SK-N-SH (cell line): ENCODE results near the gene DHPS.

Source experiments
- CTCF ChIP-seq: fragments of 200-600 bp; sonication (generic); IDR thresholded peaks from 2 replicates; pipeline ENCODE4 v1.6.1; 2017; ENCODE audit warnings: antibody characterized with exemption, mild to moderate bottlenecking, moderate library complexity
- EZH2phosphoT487 ChIP-seq: fragments of 200-600 bp; sonication (generic); IDR thresholded peaks from 2 replicates; pipeline ENCODE4 v1.6.1; 2017; ENCODE audit warnings: low read depth, mixed run types, mild to moderate bottlenecking, antibody characterized with exemption, moderate library complexity, borderline replicate concordance
- MXI1 ChIP-seq: IDR thresholded peaks from 2 replicates; pipeline ENCODE4 v1.6.1; 2012; ENCODE audit warnings: mild to moderate bottlenecking, low read depth, low read length, improper control_type of control experiment
- POLR2AphosphoS5 ChIP-seq: IDR thresholded peaks from 2 replicates; pipeline ENCODE4 v1.6.1; 2012; ENCODE audit warnings: low read depth, low read length
- SIN3A ChIP-seq: IDR thresholded peaks from 2 replicates; pipeline ENCODE4 v1.6.1; 2012; ENCODE audit warnings: low read depth, mild to moderate bottlenecking, low read length, moderate library complexity, borderline replicate concordance
- SMC3 ChIP-seq: IDR thresholded peaks from 2 replicates; pipeline ENCODE4 v1.6.1; 2012; ENCODE audit warnings: low read depth, low read length, improper control_type of control experiment
- TEAD4 ChIP-seq: IDR thresholded peaks from 2 replicates; pipeline ENCODE4 v1.4.0; 2012; ENCODE audit warnings: mild to moderate bottlenecking, borderline replicate concordance; ENCODE audit not compliant: insufficient read depth
- USF2 ChIP-seq: fragments of 150-350 bp; IDR thresholded peaks from 2 replicates; pipeline ENCODE4 v1.6.1; 2017; ENCODE audit warnings: antibody characterized with exemption, low read length, low read depth, borderline replicate concordance
- YY1 ChIP-seq: IDR thresholded peaks from 2 replicates; pipeline ENCODE4 v1.4.0; 2012; ENCODE audit warnings: low read depth, mild to moderate bottlenecking

GRCh38 chr19:12646551-12646950 lies 35.1 kb downstream of the DHPS start:
- TF ChIP-seq CTCF: no peak
- no peak for TF ChIP-seq MXI1
- TF ChIP-seq POLR2AphosphoS5: no peak
- TF ChIP-seq EZH2phosphoT487: no peak
- TF ChIP-seq YY1: no peak
- TF ChIP-seq USF2: no peak
- no peak for TF ChIP-seq TEAD4
- no peak for TF ChIP-seq SIN3A
- no peak for TF ChIP-seq SMC3
